GM19468 (cell line): Measurements from ENCODE around the gene NOC4L.
"Not testable (repeated sequence)": the region's sequence is repeated elsewhere in the genome, so short reads cannot be mapped to it uniquely, and the experiment has no call there.

Source experiments
- ATAC-seq: cut with Tn5 transposase; IDR thresholded peaks from one replicate; pipeline ENCODE4 v1.9.1; 2021; ENCODE audit warnings: mild to moderate bottlenecking, moderate library complexity, moderate number of reproducible peaks; ENCODE audit not compliant: unreplicated experiment; ENCODE audit errors: extremely low read depth

NOC4L gene

DNA sequence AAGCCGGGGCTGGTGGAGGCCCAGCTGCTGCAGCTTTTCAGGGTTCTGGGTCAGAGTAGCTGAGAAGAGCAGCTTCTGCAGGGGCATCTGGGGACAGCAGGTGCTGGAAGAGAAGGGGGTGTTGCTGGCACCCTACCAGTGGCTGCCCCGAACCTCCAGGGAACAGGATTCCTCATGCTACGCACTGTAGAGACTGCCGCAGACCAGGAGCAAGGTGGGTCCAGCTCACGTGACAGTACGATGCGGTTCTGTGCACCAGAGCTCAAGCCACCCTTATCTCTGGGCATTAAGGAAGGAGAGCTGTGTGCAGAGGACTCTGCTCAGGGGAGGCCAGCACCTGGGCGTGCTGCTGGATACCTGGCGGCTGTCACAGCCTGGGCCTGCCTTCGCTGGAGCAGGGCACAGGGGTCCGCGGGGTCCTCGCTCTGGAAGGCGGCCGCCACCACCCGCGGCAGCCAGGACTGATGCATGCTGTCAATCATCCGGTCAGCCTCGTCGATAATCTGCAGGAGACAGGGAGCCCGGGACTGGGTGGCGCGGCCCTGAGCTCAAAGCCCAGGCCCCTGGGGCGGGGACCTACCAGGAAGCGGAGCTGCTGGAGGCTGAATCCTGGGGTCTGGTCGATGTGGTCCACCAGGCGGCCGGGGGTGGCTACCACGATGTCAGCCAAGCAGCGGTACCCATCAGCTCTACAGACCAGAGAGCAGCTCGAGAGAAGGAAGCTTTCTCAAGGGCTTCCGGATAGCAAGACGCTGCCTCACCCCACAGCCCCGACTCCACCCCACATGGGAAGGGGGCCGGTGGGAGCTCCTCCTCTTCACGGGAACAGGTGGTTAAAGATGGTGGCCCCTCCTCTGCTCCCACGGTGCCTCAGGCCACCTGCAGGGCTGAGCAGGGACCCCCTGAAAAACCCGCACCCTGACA is 3.1 kb upstream of the NOC4L start:
- ATAC-seq, result no peak

DNA sequence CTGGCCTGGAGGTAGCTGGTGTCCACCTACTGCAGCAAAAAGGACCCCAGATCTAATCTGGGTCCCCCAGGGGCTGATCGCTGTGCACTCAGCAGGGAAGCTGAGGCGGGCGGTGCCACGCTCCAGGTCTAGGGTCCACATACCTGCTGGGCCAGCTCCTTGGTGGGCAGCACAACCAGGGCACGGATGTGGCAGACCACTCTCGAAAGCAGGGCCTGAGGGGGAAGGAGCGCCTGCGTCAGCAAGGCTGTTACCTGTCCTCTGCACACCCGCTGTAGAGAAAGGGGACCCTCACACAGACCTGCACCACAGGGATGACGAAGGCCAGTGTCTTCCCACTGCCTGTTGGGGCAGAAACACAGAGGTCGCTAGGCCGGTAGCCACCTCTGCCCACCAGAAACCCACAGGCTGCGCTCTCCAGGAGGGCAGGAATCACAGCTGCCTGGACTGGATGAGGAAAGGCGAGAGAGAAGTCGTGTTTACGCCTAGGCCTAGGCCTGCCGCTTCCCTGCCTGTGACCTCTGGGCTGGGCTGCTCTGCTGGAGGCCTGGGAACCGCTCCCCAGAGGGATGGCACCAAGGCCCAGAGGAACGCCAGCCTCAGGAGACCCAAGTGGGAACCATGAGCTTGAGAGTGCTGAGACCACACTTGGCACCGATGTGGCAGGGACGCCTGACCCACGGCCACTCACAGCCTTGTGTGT is 2.1 kb upstream of the NOC4L start:
- no peak for ATAC-seq

DNA sequence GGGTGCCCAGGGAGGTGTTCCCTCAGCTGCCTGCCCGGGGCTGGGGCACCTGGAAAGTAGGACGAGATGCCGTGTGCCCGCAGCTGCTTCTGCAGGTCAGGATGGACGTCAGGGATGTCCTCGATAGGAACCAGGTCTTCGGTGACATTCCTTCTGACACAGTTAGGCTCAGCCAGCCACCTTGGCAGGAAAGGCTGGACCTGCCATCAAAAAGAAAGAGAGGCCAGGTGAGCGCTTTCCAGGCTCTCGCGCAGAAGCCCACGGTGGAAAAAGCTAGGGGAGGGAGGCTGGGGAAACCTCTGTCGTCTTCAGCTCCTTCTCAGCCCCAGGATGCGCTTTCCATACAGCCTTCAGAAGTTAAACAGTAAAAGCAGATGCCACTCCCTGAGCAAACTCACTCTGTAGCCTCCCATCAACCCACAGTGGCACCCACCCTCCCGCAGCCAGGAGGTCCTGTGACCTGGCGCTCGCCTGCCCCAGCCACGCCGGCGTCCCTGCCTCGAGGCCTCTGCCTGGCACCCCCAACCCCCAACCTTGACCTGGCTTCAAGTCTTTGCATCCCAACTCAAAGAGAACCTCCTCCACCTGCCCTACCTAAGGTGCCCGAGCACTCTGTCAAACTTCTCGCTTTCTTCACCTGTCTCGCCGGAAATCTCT is 1.4 kb upstream of the NOC4L start:
- no peak for ATAC-seq

DNA sequence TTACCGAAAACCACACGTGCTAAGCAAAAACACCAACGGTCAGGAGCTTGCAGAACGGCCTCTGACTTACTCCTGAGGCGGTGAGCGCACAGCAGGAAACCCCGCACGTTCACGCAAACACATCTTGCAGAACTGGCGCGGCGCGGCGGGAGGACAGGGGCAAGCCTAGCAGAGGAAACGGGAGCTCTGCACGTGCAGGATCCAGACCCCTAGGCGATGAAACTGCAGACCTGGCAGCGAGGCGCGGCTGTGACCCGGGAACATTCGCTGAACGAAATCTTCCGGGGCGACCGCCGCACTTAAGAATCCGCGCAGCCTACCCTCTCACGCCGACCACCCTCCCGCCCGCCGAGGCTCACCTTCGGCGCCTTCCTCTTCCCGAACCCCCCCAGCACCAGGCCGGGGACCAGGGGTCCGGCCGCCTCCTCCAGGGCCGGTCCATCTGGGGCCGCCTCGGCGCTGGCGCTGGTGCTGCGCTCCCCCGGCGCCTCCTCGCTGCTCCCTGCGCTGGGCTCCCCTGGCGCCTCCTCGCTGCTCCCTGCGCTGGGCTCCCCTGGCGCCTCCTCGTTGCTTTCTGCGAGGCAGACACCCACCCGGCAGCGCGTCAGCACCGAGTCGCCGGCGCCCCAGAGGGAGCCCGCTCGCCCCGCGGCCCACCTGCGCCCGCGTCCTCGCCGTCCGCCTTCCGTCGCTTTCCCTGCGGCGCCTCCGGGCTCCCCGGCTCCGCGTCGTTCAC is 753 bp upstream of the NOC4L start:
- no peak for ATAC-seq

DNA sequence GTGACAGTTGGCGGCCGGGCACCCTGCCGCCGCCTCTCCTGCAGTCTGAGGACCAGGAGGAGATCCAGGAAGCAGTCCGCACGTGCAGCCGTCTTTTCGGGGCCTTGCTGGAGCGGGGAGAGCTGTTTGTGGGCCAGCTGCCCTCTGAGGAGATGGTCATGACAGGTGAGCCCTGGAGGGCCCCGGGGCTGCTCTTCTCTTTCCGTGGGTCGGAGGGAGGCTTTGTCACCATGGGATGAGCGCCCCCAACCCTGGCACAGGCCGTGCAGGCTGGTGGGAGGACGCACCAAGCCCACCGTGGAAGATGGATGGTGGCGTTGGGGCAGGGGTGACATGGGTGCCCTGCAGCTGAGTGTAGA is 532 bp downstream of the NOC4L start:
- no peak for ATAC-seq

DNA sequence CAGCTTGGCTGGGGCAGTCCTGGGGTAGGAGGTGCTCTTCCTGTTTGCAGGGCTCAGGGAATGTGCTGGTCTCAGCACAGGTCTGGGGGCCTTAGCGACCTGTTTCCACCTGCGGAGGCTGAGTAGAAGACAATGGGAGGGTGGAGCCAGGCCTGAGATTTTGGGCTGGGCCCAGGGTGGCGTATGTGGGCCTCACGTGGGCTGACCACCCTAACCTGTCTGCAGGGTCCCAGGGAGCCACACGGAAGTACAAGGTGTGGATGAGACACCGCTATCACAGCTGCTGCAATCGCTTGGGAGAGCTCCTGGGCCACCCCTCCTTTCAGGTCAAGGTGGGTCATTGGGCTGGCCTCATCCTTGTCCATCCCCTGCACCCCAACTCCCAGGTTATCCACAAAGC is 1.1 kb downstream of the NOC4L start:
- ATAC-seq, result no peak

DNA sequence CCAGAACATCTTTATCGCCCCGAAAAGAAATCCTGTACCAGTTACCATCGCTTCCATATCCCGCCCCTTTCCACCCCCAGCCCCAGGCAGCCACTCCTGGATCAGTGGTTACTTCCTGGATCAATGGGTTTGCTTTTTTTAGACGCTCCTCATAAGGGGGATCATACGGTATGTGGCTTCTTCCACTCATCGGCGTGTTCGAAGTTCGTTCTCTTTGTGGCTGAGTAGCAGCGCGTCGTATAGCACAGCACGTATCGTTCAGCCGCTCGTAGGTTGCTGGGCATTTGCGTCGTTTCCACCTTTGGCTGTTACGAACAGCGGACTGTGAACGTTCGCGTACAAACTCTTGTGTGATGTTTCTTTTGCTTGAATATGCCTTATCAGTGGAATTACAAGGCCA is 1.8 kb downstream of the NOC4L start:
- ATAC-seq, result no peak

DNA sequence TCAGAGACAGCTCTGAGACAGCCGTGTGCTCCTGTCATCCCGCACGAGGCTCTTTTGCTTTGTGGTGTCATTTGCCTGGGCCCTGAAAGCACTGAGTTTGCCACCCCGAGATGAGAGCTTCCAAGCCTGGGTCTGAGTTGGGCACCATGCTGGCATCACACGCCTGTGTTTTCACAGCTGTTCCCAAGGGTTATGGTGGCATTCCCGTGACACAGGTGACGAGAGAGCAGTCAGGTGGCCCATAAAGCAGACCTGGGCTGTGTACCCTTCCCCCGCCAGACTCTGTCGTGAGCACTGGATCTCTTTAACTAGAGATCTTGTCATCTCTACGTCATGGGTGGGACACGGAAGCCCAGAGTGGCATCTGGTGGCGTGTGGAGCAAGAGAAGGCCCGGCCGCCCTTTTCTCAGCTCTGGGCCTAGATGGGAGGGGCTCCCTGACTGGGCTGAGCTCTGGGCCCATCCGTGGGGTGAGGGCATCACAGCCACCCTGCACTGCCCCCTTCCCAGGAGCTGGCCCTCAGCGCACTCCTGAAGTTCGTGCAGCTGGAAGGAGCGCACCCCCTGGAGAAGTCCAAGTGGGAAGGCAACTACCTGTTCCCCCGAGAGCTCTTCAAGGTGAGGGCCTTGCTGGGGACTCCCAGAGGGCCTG is 2.6 kb downstream of the NOC4L start:
- ATAC-seq, result no peak

DNA sequence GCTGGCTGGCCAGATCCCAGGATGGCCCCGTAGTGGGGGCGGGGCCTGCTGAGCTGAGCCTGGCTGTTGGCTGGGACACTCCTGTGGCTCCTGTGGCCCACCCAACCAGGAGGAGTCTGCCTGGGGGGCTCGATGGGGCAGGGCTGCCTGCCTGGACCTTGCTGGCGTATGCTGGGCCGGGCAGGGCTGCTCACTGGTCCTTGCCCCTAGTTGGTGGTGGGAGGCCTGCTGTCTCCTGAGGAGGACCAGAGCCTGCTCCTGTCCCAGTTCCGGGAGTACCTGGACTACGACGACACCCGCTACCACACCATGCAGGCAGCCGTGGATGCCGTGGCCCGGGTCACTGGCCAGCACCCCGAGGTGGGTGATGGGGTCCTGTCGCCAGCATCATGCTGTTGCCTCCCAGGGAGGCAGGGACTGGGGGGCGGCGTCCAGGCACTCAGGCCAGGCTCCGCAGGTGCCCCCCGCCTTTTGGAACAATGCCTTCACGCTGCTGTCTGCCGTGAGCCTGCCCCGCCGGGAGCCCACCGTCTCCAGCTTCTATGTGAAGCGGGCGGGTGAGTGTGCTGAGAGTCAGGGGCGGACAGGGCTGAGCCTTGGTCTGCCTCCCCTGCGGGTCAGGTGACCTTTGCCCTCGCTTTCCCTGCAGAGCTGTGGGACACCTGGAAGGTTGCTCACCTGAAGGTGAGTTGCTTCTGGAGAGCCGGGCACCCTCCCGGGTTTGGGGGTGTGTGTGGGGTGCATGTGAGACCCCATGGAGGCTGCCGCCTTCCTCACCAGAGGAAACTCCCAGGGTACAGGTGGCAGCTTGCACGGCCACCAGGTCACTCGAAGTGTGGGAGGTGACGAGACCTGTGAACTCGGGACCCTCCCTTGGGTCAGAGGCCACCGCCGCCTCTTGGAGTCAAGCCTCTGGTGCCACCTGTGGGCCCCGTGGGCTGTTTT is 3.4 kb downstream of the NOC4L start:
- no peak for ATAC-seq

DNA sequence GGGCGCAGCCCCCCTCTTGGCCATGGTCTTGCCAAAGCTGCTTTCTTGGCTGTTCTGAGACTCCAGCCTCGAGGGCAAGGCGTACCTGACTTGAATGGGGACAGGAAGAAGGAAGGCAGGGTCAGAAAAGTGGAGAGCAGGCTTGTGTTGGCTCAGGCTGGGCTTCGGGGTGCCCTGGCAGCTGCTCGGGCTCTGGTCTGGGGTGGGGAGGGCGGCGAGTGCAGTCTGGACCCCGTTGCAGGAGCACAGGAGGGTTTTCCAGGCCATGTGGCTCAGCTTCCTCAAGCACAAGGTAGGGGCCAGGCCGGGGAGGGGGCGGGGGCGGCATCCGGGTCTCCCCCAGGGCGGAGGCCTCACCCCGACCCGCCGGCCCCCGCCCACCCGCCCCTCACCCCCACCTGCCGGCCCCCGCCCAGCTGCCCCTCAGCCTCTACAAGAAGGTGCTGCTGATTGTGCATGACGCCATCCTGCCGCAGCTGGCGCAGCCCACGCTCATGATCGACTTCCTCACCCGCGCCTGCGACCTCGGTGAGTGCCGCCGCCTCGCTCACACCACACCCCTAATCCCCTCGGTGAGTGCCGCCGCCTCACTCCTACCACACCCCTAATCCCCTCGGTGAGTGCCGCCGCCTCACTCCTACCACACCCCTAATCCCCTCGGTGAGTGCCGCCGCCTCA is 4.2 kb downstream of the NOC4L start:
- no peak for ATAC-seq

DNA sequence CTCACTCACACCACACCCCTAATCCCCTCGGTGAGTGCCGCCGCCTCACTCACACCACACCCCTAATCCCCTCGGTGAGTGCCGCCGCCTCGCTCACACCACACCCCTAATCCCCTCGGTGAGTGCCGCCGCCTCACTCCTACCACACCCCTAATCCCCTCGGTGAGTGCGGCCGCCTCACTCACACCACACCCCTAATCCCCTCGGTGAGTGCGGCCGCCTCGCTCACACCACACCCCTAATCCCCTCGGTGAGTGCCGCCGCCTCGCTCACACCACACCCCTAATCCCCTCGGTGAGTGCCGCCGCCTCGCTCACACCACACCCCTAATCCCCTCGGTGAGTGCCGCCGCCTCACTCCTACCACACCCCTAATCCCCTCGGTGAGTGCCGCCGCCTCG is 5.3 kb downstream of the NOC4L start:
- not testable (repeated sequence) for ATAC-seq

DNA sequence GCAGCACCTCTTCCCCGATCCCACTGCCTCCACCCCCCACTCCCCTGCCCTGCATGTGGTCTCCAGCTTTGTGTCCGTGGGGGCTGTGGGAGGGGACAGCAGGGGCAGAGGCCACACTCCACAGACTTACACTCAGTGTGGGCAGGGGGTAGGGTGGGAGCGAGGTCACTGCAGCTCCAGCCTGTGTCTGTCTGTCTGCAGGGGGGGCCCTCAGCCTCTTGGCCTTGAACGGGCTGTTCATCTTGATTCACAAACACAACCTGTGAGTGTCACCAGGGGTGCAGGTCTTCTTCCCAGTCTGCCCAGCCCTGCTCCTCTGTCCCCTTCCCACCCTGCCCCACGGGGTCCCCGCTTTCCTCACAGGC is 6.5 kb downstream of the NOC4L start:
- no peak for ATAC-seq

DNA sequence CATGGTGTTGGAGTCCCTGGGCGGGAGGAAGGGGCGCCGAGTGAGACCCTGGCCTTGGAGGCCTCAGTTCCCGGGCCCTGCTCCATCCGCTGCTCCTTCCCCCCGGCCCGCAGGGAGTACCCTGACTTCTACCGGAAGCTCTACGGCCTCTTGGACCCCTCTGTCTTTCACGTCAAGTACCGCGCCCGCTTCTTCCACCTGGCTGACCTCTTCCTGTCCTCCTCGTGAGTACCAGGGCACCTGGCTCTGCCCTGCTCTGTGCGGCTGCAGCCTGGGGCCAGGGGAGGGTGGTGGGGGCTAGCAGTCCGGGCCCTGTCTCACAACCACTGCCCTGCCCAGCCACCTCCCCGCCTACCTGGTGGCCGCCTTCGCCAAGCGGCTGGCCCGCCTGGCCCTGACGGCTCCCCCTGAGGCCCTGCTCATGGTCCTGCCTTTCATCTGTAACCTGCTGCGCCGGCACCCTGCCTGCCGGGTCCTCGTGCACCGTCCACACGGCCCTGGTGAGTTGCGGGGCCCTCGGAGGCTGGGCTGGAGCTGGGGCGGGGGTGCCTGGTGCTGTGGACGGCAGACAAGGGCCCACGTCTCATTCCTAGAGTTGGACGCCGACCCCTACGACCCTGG is 7.0 kb downstream of the NOC4L start:
- no peak for ATAC-seq

DNA sequence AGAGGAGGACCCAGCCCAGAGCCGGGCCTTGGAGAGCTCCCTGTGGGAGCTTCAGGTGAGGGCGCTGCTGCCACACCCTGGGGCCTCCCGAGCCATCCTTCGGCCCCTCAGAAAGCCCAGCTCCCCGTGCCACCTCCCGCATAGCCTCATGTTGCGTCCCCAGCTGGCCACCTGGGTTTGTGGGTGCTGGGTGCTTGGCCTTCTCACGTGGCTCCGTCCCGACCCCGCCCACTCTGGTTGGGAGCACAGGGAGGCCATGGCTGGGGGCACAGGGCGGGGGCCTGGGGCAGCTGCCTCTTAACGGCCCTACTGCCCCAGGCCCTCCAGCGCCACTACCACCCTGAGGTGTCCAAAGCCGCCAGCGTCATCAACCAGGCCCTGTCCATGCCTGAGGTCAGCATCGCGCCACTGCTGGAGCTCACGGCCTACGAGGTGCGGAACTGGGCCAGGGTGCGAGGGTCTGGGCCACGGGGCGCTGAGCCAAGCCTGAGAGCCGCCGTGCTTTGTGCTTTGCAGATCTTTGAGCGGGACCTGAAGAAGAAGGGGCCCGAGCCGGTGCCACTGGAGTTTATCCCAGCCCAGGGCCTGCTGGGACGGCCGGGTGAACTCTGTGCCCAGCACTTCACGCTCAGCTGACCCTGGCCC is 7.6 kb downstream of the NOC4L start:
- ATAC-seq, result no peak

DNA sequence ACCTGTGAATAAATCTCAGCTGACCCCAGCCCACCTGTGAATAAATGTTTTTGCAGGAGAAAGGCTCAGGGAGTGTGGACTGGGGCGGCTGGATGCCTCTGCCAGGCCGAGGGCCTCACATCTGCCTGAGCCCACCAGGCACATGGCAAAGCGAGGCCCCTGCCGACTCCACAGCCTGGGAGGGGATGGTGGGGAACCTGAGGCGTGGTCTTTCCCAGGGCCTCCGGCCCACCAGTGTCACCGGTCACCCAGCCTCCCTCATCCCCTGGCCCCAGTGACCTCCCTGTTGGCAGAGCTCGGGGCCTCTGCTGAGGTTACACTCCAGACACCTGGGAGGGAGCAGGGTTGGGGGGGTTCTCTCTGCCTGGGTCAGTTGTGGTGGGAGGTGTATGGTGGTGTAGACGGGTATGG is 8.2 kb downstream of the NOC4L start:
- no peak for ATAC-seq

DNA sequence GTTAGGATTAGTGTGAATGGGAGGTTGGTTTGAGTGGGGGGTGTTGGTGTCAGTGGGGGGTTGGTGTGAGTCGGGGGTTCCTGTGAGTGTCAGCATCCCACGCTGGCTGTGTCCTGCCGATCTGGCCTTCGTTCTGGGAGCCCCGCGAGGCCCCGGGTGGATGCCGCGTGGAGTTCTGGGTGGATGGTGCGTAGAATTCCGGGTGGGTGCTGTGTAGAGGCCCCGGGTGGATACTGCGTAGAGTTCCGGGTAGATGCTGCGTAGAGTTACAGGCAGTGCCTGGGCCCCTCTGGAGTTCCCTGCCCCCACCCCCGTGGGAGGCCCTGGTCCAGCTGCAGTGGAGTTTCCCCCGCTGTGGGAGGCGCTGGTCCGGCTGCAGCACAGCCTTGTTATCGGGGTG is 8.7 kb downstream of the NOC4L start:
- no peak for ATAC-seq

DNA sequence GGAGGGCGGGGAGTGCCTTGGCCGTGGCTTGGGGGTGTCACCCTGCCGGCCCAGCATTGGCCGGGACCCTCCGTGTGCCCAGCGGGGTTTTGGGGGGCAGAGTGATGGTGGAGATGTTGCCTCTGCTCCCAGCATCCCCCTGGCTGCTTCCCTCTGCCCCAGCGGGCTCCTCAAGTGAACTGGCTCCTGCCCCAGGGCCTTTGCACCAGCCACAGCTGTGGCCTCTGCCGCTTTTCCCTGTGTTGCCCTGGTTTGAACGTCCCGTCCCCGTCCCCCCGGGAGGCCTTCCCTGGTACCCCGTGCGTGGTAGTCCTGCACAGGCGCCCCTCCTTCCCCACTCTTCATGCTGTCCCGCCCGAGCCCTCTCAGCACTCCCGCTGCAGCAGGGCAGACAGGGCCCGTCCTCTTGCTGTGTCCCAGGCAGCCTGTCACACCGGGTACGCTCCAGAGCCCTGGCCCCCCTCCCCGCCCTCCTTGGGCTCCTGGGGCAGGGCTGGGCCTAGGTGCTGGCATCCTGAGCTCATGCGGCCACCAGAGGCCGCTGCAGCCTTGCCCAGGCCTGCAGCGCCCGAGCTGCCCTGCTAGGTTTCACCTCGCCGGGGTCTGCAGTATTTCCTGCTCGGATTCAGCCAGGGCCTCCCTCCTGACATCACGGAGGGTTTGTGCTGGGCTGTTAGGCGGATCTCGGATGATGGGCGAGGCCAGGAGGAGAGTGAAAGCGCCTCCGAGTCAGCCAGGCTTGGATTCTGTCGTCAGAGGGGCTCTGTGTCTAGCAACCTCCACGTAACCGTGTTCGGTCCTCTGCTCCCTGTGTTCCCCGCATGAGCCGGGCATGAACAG is 9.5 kb downstream of the NOC4L start:
- ATAC-seq, result peak; percentile 63
